ENCODE data around the gene TBC1D32. TPM values are rescaled to one million over a fixed set of nuclear protein-coding genes. Genes with fewer than 3 reads are reported as not detected.
"Not testable (repeated sequence)": the region's sequence is repeated elsewhere in the genome, so short reads cannot be mapped to it uniquely, and the experiment has no call there.

TBC1D32 gene
- total RNA-seq, 2 experiments from 2014 or later = 9.4 to 9.8 TPM

DNA sequence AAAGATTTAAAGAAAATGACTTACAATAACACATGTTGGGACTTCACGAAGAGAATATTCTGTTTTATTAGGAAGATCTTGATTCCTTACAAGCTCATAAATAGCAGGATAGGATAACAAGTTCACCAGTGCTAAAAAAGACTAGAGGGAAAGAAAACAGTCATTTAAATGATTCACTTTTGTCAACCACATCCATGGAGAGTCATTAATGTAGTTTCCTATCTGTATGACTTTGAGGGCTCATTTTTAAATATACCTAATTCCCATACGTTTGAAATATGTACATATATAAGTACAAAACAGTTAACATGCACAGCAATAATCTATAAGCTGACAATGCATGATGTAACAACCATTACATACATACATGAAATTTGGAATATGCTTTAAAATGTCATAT is 111.1 kb downstream of the TBC1D32 start:
- Histone ChIP-seq H3K9me3 (ENCODE audit: control insufficient read depth in 1 of 2, insufficient read depth in 1 of 2, low read length in 2 of 2) (no peaks in the 10 kb centered on the region), H3K36me3 (ENCODE audit: insufficient read depth, low read length) (no peaks in the 10 kb centered on the region), H3K4me1 (ENCODE audit: insufficient read depth, low read length) (no peaks in the 10 kb centered on the region), H3K27ac (ENCODE audit: low read depth in 1 of 2, low read length in 2 of 2) (no peak overlapping the region), H3K4me3 (ENCODE audit: low read length) (no peak overlapping the region), H3K27me3 (ENCODE audit: control insufficient read depth in 1 of 2, insufficient read depth in 2 of 2, low read length in 2 of 2) (no peaks in the 10 kb centered on the region)
- Mint-ChIP-seq H3K4me1 (ENCODE audit: low read depth) (no peaks in the 10 kb centered on the region), H3K27ac (no peak overlapping the region), H3K4me3 (no peak overlapping the region), H3K9me3 (no peaks in the 10 kb centered on the region), H3K27me3 (no peaks in the 10 kb centered on the region), H3K36me3 (ENCODE audit: low read depth) (peaks cover 60% of the 10 kb centered on the region)
- POLR2A ChIA-PET = no interaction called here
- no peak for DNase-seq
- no peak for ATAC-seq (ENCODE audit: poor library complexity)
- TF ChIP-seq, protein P1, sequence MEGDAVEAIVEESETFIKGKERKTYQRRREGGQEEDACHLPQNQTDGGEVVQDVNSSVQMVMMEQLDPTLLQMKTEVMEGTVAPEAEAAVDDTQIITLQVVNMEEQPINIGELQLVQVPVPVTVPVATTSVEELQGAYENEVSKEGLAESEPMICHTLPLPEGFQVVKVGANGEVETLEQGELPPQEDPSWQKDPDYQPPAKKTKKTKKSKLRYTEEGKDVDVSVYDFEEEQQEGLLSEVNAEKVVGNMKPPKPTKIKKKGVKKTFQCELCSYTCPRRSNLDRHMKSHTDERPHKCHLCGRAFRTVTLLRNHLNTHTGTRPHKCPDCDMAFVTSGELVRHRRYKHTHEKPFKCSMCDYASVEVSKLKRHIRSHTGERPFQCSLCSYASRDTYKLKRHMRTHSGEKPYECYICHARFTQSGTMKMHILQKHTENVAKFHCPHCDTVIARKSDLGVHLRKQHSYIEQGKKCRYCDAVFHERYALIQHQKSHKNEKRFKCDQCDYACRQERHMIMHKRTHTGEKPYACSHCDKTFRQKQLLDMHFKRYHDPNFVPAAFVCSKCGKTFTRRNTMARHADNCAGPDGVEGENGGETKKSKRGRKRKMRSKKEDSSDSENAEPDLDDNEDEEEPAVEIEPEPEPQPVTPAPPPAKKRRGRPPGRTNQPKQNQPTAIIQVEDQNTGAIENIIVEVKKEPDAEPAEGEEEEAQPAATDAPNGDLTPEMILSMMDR (IDR thresholded peaks at IDR 0.05) = no peak
- intact Hi-C loops (cut with DNase I, micrococcal nuclease) = no loop called here
- CTCF ChIA-PET = no interaction called here

- no peak overlapping the region for H3K4me3 ChIP-seq (ENCODE audit: low read length)
- ChIA-PET CTCF (no interaction called here), POLR2A (no interaction called here)
- no peaks in the 10 kb centered on the region for H3K27me3 Mint-ChIP-seq
- H3K9me3 ChIP-seq (ENCODE audit: control insufficient read depth in 1 of 2, insufficient read depth in 1 of 2, low read length in 2 of 2) = no peaks in the 10 kb centered on the region
- peaks cover 4% of the 10 kb centered on the region for H3K9me3 Mint-ChIP-seq
- DNase-seq = no peak
- no peak overlapping the region for H3K27ac Mint-ChIP-seq
- H3K36me3 Mint-ChIP-seq (ENCODE audit: low read depth) = peaks cover 65% of the 10 kb centered on the region
- no peak for ATAC-seq (ENCODE audit: poor library complexity)
- no peaks in the 10 kb centered on the region for H3K27me3 ChIP-seq (ENCODE audit: control insufficient read depth in 1 of 2, insufficient read depth in 2 of 2, low read length in 2 of 2)
- no peak overlapping the region for H3K27ac ChIP-seq (ENCODE audit: low read depth in 1 of 2, low read length in 2 of 2)
- TF ChIP-seq, protein P1 (IDR thresholded peaks at IDR 0.05) = no peak
- no peak overlapping the region for H3K4me3 Mint-ChIP-seq
- no peaks in the 10 kb centered on the region for H3K4me1 ChIP-seq (ENCODE audit: insufficient read depth, low read length)
- intact Hi-C loops (cut with DNase I, micrococcal nuclease) = no loop called here
- no peaks in the 10 kb centered on the region for H3K4me1 Mint-ChIP-seq (ENCODE audit: low read depth)
- H3K36me3 ChIP-seq (ENCODE audit: insufficient read depth, low read length) = no peaks in the 10 kb centered on the region
Measured at GRCh38 chr6:121222656-121223055, 111.6 kb downstream of the TBC1D32 start.

- peaks cover 97% of the 10 kb centered on the region for H3K36me3 Mint-ChIP-seq (ENCODE audit: low read depth)
- intact Hi-C loops (cut with DNase I, micrococcal nuclease) = no loop called here
- H3K4me1 ChIP-seq (ENCODE audit: insufficient read depth, low read length) = no peaks in the 10 kb centered on the region
Measured at GRCh38 chr6:121216928-121217327, 117.4 kb downstream of the TBC1D32 start.

GRCh38 chr6:121213341-121213740 is 120.9 kb downstream of the TBC1D32 start:
- peaks cover 13 to 14% of the 10 kb centered on the region in 2 experiments for H3K9me3 ChIP-seq (ENCODE audit: control insufficient read depth in 1 of 2, insufficient read depth in 1 of 2, low read length in 2 of 2)
- H3K4me1 ChIP-seq (ENCODE audit: insufficient read depth, low read length); H3K27ac Mint-ChIP-seq; DNase-seq; ATAC-seq (ENCODE audit: poor library complexity); POLR2A ChIA-PET; H3K36me3 ChIP-seq (ENCODE audit: insufficient read depth, low read length); H3K4me3 ChIP-seq (ENCODE audit: low read length); CTCF ChIA-PET; H3K27me3 ChIP-seq (ENCODE audit: control insufficient read depth in 1 of 2, insufficient read depth in 2 of 2, low read length in 2 of 2); H3K27me3 Mint-ChIP-seq; H3K4me3 Mint-ChIP-seq; intact Hi-C loops (cut with DNase I, micrococcal nuclease); H3K27ac ChIP-seq (ENCODE audit: low read depth in 1 of 2, low read length in 2 of 2); H3K4me1 Mint-ChIP-seq (ENCODE audit: low read depth): not testable (repeated sequence)
- Mint-ChIP-seq H3K36me3 (ENCODE audit: low read depth) (peaks cover 95% of the 10 kb centered on the region), H3K9me3 (peaks cover 21% of the 10 kb centered on the region)

More at GRCh38 chr6:121216928-121217327, 117.4 kb downstream of the TBC1D32 start:
- TF ChIP-seq, protein P1 (IDR thresholded peaks at IDR 0.05) = no peak
- ChIA-PET POLR2A (no interaction called here), CTCF (no interaction called here)
- no peak overlapping the region for H3K4me3 ChIP-seq (ENCODE audit: low read length)
- Mint-ChIP-seq H3K9me3 (peaks cover 21% of the 10 kb centered on the region), H3K27me3 (no peaks in the 10 kb centered on the region), H3K4me1 (ENCODE audit: low read depth) (no peaks in the 10 kb centered on the region), H3K4me3 (no peak overlapping the region), H3K27ac (no peak overlapping the region)
- DNase-seq = no peak
- H3K27me3 ChIP-seq (ENCODE audit: control insufficient read depth in 1 of 2, insufficient read depth in 2 of 2, low read length in 2 of 2) = no peaks in the 10 kb centered on the region
- peaks cover 13 to 14% of the 10 kb centered on the region in 2 experiments for H3K9me3 ChIP-seq (ENCODE audit: control insufficient read depth in 1 of 2, insufficient read depth in 1 of 2, low read length in 2 of 2)
- no peak overlapping the region for H3K27ac ChIP-seq (ENCODE audit: low read depth in 1 of 2, low read length in 2 of 2)
- no peak for ATAC-seq (ENCODE audit: poor library complexity)
- peaks cover 8% of the 10 kb centered on the region for H3K36me3 ChIP-seq (ENCODE audit: insufficient read depth, low read length)

All from CD4-positive, alpha-beta T cell (primary cell).